K562 (cell line): ENCODE results near the gene PTPN14. TPM values are rescaled to one million over a fixed set of nuclear protein-coding genes. Genes with fewer than 3 reads are reported as not detected.

Experiments used
- ATAC-seq: fragments of 200-7000 bp; cut with Tn5 transposase; 3 replicates; pipeline ENCODE4 v1.9.1; 2020; ENCODE audit warnings: moderate library complexity
- BruUV-seq: library from RNA; stranded (reverse); fragments of 400-500 nt; replicated peaks from 2 replicates; lab custom pipeline; 2021; lab: Mats Ljungman, UMichigan
- CTCF ChIA-PET: fragments of 300-600 bp; formaldehyde crosslinking; extraction: SDS; loops from one replicate; lab custom pipeline; 2021; ENCODE audit warnings: low intra/inter-chr PET ratio; lab: Yijun Ruan, JAX
- POLR2A ChIA-PET: fragments of 300-600, 350-650 bp; sonication (Branson Sonifier 250); formaldehyde crosslinking; extraction: SDS; loops from one replicate; lab custom pipeline; 2021; ENCODE audit warnings: antibody characterized with exemption, inconsistent platforms; lab: Yijun Ruan, JAX
- DNase-seq, 4 experiments: peaks; one replicate each; pipeline versions ENCODE4 v3.0.0 to v3.0.0-alpha.2; 2011 to 2018; ENCODE audit warnings: low spot score in 3 of 4, mixed read lengths in 3 of 4; ENCODE audit errors: extremely low read depth in 1 of 4
- FAIRE-seq: peaks from 2 replicates; lab custom pipeline; 2011; peaks lifted over from hg19 to GRCh38; lab: Jason Lieb, UNC
- H2AFZ ChIP-seq: 2 replicates; pipeline ENCODE4 v1.6.0; 2011; ENCODE audit warnings: low read depth, low read length, control low read depth, inconsistent platforms
- H3K27ac ChIP-seq: fragments of 200-600 bp; 3 replicates; pipeline ENCODE4 v1.8.0; 2011; ENCODE audit warnings: low read depth, mild to moderate bottlenecking, control low read depth, inconsistent platforms, low read length, moderate library complexity, mixed read lengths; ENCODE audit errors: extremely low read depth
- H3K27me3 ChIP-seq, 2 experiments: fragments of 300-600 bp in 1 of 2; 2 replicates in 1 of 2; 3 replicates in 1 of 2; pipeline versions ENCODE4 v1.6.0 to v1.8.0; 2011; ENCODE audit warnings: inconsistent platforms in 2 of 2, low read length in 2 of 2, mild to moderate bottlenecking in 1 of 2, mixed read lengths in 1 of 2, moderate library complexity in 1 of 2; ENCODE audit not compliant: control insufficient read depth in 2 of 2, insufficient read depth in 2 of 2
- H3K36me3 ChIP-seq: fragments of 300-600 bp; 3 replicates; pipeline ENCODE4 v1.8.0; 2011; ENCODE audit warnings: mild to moderate bottlenecking, low read length, inconsistent platforms; ENCODE audit not compliant: control insufficient read depth, insufficient read depth
- H3K4me1 ChIP-seq, 2 experiments: fragments of 200-600 bp in 1 of 2; replicated peaks in 1 of 2; 2 replicates in 1 of 2; 3 replicates in 1 of 2; pipeline versions ENCODE4 v1.5.1 to v1.8.0; 2011; ENCODE audit warnings: inconsistent platforms in 2 of 2, low read length in 2 of 2, mild to moderate bottlenecking in 1 of 2, mixed read lengths in 1 of 2, moderate library complexity in 1 of 2; ENCODE audit not compliant: control insufficient read depth in 2 of 2, insufficient read depth in 2 of 2
- H3K4me2 ChIP-seq: 2 replicates; pipeline ENCODE4 v1.6.1; 2011; ENCODE audit warnings: low read length, control low read depth, inconsistent platforms, mixed read lengths; ENCODE audit not compliant: insufficient read depth
- H3K4me3 ChIP-seq: fragments of 200-600 bp; sonication (generic), shearing (Covaris generic); 2 replicates; pipeline ENCODE4 v1.5.1; 2016; ENCODE audit warnings: control low read depth, inconsistent platforms
- H3K79me2 ChIP-seq: fragments of 200-600 bp; 3 replicates; pipeline ENCODE4 v1.8.0; 2011; ENCODE audit warnings: low read length, inconsistent platforms; ENCODE audit not compliant: control insufficient read depth, insufficient read depth
- H3K9ac ChIP-seq, 2 experiments: 2 replicates each; pipeline versions ENCODE4 v1.6.0 to v1.6.1; 2011; ENCODE audit warnings: low read depth in 2 of 2, low read length in 2 of 2, control low read depth in 1 of 2, inconsistent platforms in 1 of 2, mild to moderate bottlenecking in 1 of 2, mixed read lengths in 1 of 2; ENCODE audit not compliant: insufficient read depth in 1 of 2
- H3K9me1 ChIP-seq: one replicate; pipeline ENCODE4 v1.6.0; 2011; ENCODE audit warnings: inconsistent platforms, mild to moderate bottlenecking, low read length, moderate library complexity; ENCODE audit not compliant: control insufficient read depth, insufficient read depth
- H3K9me3 ChIP-seq: replicated peaks from 2 replicates; pipeline ENCODE4 v1.5.1; 2011; ENCODE audit warnings: low read depth, low read length, inconsistent platforms; ENCODE audit not compliant: control insufficient read depth, insufficient read depth
- H4K20me1 ChIP-seq: replicated peaks from 2 replicates; pipeline ENCODE4 v1.6.1; 2011; ENCODE audit warnings: low read length, inconsistent platforms, mixed read lengths; ENCODE audit not compliant: control insufficient read depth, insufficient read depth
- BRD4 ChIP-seq: fragments of 200-600 bp; sonication (generic); IDR thresholded peaks from 2 replicates; pipeline ENCODE4 v1.6.1; 2017; ENCODE audit warnings: inconsistent platforms
- DEAF1 ChIP-seq: fragments of 450-650 bp; formaldehyde crosslinking; IDR thresholded peaks from 2 replicates; pipeline ENCODE4 v1.4.0; 2020; ENCODE audit warnings: mild to moderate bottlenecking, moderate library complexity
- EGR1 ChIP-seq: fragments of 450-650 bp; conservative IDR thresholded peaks from 2 replicates; pipeline ENCODE4 v1.6.1; 2017; ENCODE audit warnings: mild to moderate bottlenecking
- HCFC1 ChIP-seq: IDR thresholded peaks from 2 replicates; pipeline ENCODE4 v1.6.1; 2012; ENCODE audit warnings: low read depth, low read length, improper control_type of control experiment
- HNRNPL ChIP-seq: fragments of 200-400 bp; formaldehyde crosslinking; IDR thresholded peaks from 2 replicates; pipeline ENCODE4 v1.6.1; 2017; ENCODE audit warnings: low read depth, mild to moderate bottlenecking, low read length
- HOMEZ ChIP-seq: fragments of 250-450 bp; sonication (Bioruptor Pico); IDR thresholded peaks from 2 replicates; pipeline ENCODE4 v1.4.0; 2020; ENCODE audit warnings: mild to moderate bottlenecking, moderate library complexity
- IRF2 ChIP-seq: sonication (generic); formaldehyde crosslinking; IDR thresholded peaks from 2 replicates; pipeline ENCODE4 v1.8.1; 2022; ENCODE audit warnings: mild to moderate bottlenecking, missing genetic modification reagents
- MLLT1 ChIP-seq, 2 experiments: fragments of 450-650 bp; IDR thresholded peaks; 2 replicates each; pipeline ENCODE4 v1.6.1; 2016
- PCBP1 ChIP-seq: fragments of 200-400 bp; formaldehyde crosslinking; IDR thresholded peaks from 2 replicates; pipeline ENCODE4 v1.6.1; 2018; ENCODE audit warnings: mild to moderate bottlenecking, low read depth, low read length; ENCODE audit not compliant: poor library complexity, severe bottlenecking
- PKNOX1 ChIP-seq: fragments of 450-650 bp; IDR thresholded peaks from 2 replicates; pipeline ENCODE4 v1.6.1; 2016
- SMARCB1 ChIP-seq: IDR thresholded peaks from 2 replicates; pipeline ENCODE4 v1.6.1; 2011; ENCODE audit warnings: improper control_type of control experiment, low read depth; ENCODE audit not compliant: insufficient read length
- SMARCC2 ChIP-seq: fragments of 450-650 bp; IDR thresholded peaks from 2 replicates; pipeline ENCODE4 v1.6.1; 2017; ENCODE audit warnings: antibody characterized with exemption, moderate library complexity, mild to moderate bottlenecking, low read depth
- SREBF1 ChIP-seq: fragments of 150-350 bp; IDR thresholded peaks from 2 replicates; pipeline ENCODE4 v1.6.1; 2014; ENCODE audit warnings: antibody characterized with exemption, low read depth, low read length, borderline replicate concordance
- SRSF3 ChIP-seq: fragments of 200-400 bp; formaldehyde crosslinking; IDR thresholded peaks from 2 replicates; pipeline ENCODE4 v1.6.1; 2016; ENCODE audit warnings: mild to moderate bottlenecking, low read length, moderate library complexity; ENCODE audit not compliant: insufficient read depth
- U2AF1 ChIP-seq: fragments of 200-400 bp; formaldehyde crosslinking; optimal IDR thresholded peaks from 2 replicates; pipeline ENCODE3; 2017; ENCODE audit warnings: mild to moderate bottlenecking, low read depth, low read length, moderate library complexity
- ZNF445 ChIP-seq: fragments of 250-450 bp; sonication (Bioruptor Pico); IDR thresholded peaks from 2 replicates; pipeline ENCODE4 v1.4.0; 2020; ENCODE audit warnings: low read depth, mild to moderate bottlenecking, moderate library complexity
- ZNF77 ChIP-seq: fragments of 250-450 bp; sonication (Bioruptor Pico); IDR thresholded peaks from 2 replicates; pipeline ENCODE4 v1.5.0; 2020
- WGBS: fragments of 100-300 bp; shearing (Covaris generic); methylation state at CpG from one replicate; pipeline ENCODE4 v1.1.6; 2016; ENCODE audit warnings: low coverage, mixed read lengths; ENCODE audit not compliant: insufficient coverage; ENCODE audit errors: missing lambda C conversion rate; 5-methylcytosine and 5-hydroxymethylcytosine counted together
- in situ Hi-C: fragments of 300-500 bp; cut with MboI; formaldehyde crosslinking; loops from 4 replicates; pipeline ENCODE4 v1.15.0; 2018; ENCODE audit warnings: inconsistent platforms, mixed read lengths
- intact Hi-C: fragments of 100-400 bp; cut with micrococcal nuclease; formaldehyde crosslinking; loops from 2 replicates; pipeline ENCODE4 v1.14.2; 2022
- polyA plus RNA-seq, 8 experiments: library from polyadenylated mRNA; depleted of rRNA in 4 of 8; stranded (reverse) in 5 of 8; unstranded in 3 of 8; fragments of >200 nt; fragmentation: Nextera tagmentation in 2 of 8; fragmentation: Illumina TruSeq in 1 of 8; extraction: Ambion mirVana in 2 of 8; extraction: Trizol in 1 of 8; gene quantifications; 2 replicates each; pipeline versions ENCODE4 v1.2.1 to v1.2.3, GENCODE V29; 2011 to 2014; ENCODE audit warnings: inconsistent platforms in 1 of 8, missing spikeins in 1 of 8
- total RNA-seq, 7 experiments: library from RNA; depleted of rRNA in 6 of 7; stranded (reverse); fragments of >200 nt in 6 of 7; fragmentation: Illumina TruSeq in 2 of 7; extraction: Trizol in 2 of 7; gene quantifications; 2 replicates each; pipeline versions ENCODE4 v1.2.1 to v1.2.3, GENCODE V29; 2011 to 2021; ENCODE audit warnings: low replicate concordance in 1 of 7

The PTPN14 gene
- total and polyA plus RNA-seq, 9 of the 15 experiments (the other 6 are each of a cell fraction or from before 2014, with no cell fraction given) = 0.01 to 0.29 (median 0.04) TPM; not detected in 6

- Histone ChIP-seq H3K4me2 (no peak overlapping the region), H3K36me3 (peaks cover 41% of the 10 kb centered on the region; the same call in 2 of the 3 replicates), H3K4me3 (no peak overlapping the region), H4K20me1 (no peaks in the 10 kb centered on the region), H2AFZ (no peak overlapping the region), H3K27me3 (no peaks in the 10 kb centered on the region), H3K9me3 (no peaks in the 10 kb centered on the region), H3K9ac (no peak overlapping the region), H3K79me2 (no peaks in the 10 kb centered on the region), H3K27ac (no peak overlapping the region), H3K9me1 (no peaks in the 10 kb centered on the region), H3K4me1 (no peaks in the 10 kb centered on the region; a peak in 3 of 5 replicates)
- FAIRE-seq (no peak), DNase-seq (no peak), ATAC-seq (no peak)
- no TSS peak for BruUV-seq
- POLR2A ChIA-PET = interaction anchor here (0.6 kb wide), 1 partner anchor 60 kb away, joined by 3 read pairs; no protein-coding TSS in a partner anchor
- CTCF ChIA-PET = no interaction called here
- in situ Hi-C loops (no loop called here), intact Hi-C loops (no loop called here)
- no peak for TF ChIP-seq SREBF1
- TF ChIP-seq U2AF1 = no peak
- TF ChIP-seq SMARCB1 = no peak
- no peak for TF ChIP-seq HCFC1
- TF ChIP-seq SMARCC2 = no peak
- no peak for TF ChIP-seq ZNF445 (CRISPR knock-in tag)
- TF ChIP-seq HOMEZ (CRISPR knock-in tag) = no peak
- no peak for TF ChIP-seq DEAF1 (CRISPR knock-in tag)
- TF ChIP-seq ZNF77 = no peak
- no peak for TF ChIP-seq PKNOX1
- TF ChIP-seq EGR1 = no peak
- no peak for TF ChIP-seq PCBP1
- no peak for TF ChIP-seq HNRNPL
- no peak for TF ChIP-seq SRSF3
- TF ChIP-seq IRF2 (CRISPR knock-in tag) = no peak
- TF ChIP-seq MLLT1 (IDR thresholded peaks at IDR 0.05) = no peak
- TF ChIP-seq BRD4 = no peak
- WGBS = 85% methylated on average over 5 of the region's 5 CpGs
Observed at GRCh38 chr1:214321705-214322453, 229.5 kb downstream of the PTPN14 start.
